Cardiac fibroblast (primary cell): ENCODE measurements around the gene SLC2A6.

Experiments used
- DNase-seq, 2 donors: peaks; one replicate each; pipeline versions ENCODE4 v3.0.0 to v3.0.0-alpha.2; 2010; ENCODE audit warnings: low read depth in 2 of 2
- H3K4me3 ChIP-seq, 2 donors: replicated peaks in 1 of 2; 1 replicate in 1 of 2; 2 replicates in 1 of 2; pipeline ENCODE4 v1.5.1; 2011; ENCODE audit warnings: low read depth in 2 of 2, low read length in 2 of 2, mild to moderate bottlenecking in 2 of 2, moderate library complexity in 1 of 2
- CTCF ChIP-seq: IDR thresholded peaks from one replicate; pipeline ENCODE4 v1.5.1; 2011; ENCODE audit warnings: low read depth, mild to moderate bottlenecking, low read length, inconsistent platforms

Gene SLC2A6

GRCh38 chr9:133443982-133444381, 34.9 kb downstream of the SLC2A6 start:
- H3K4me3 ChIP-seq = no peak overlapping the region
- DNase-seq = peak in 1 of 2 donors; percentile 28
- no peak for TF ChIP-seq CTCF

GRCh38 chr9:133443248-133443647, 35.7 kb downstream of the SLC2A6 start:
- DNase-seq = no peak
- no peak for TF ChIP-seq CTCF
- no peak overlapping the region for H3K4me3 ChIP-seq

- DNase-seq = no peak
- TF ChIP-seq CTCF = no peak
- no peak overlapping the region for H3K4me3 ChIP-seq
Measured at GRCh38 chr9:133441571-133441970, 37.3 kb downstream of the SLC2A6 start.

DNA sequence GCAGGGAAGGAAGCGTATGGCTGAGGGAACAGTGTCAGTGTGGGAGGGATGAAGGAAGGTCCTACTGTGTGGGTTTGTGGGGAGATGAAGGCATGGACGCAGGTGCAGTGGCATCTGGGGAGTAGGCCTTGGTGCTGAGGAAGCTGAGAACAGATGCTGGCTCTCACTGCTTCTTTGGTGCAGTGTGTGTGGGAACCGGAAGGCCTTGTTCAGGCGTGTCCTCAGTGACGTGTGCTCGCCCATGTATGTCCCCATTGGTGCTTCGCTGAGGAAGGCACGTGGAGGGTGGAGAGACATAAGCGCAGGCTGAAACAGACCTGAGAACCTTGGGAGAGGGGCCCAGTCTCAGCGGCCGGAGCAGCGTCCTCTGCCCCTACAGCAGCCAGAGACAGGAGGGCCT, 38.0 kb downstream of the SLC2A6 start:
- TF ChIP-seq CTCF = no peak
- no peak overlapping the region for H3K4me3 ChIP-seq
- no peak for DNase-seq

DNA sequence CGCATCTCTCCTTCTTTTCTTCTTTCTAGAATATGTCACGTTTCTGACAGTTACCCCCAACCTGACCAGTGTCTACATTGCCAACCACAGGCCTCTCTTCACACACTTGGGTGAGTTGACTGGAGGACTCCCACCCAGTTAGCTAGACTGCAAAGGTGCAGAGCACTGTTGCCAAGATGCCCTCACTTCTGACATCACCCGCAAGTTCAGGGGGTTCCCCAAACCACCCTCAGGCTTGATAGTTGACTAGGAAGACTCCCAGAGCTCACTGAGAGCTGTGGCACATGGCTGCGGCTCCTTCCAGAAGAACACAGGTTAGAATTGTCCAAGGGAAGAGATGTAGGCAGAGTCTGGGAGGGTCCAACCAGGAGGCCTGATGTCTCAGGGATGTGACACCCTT, 39.6 kb downstream of the SLC2A6 start:
- no peak overlapping the region for H3K4me3 ChIP-seq
- TF ChIP-seq CTCF = no peak
- DNase-seq = no peak

DNA sequence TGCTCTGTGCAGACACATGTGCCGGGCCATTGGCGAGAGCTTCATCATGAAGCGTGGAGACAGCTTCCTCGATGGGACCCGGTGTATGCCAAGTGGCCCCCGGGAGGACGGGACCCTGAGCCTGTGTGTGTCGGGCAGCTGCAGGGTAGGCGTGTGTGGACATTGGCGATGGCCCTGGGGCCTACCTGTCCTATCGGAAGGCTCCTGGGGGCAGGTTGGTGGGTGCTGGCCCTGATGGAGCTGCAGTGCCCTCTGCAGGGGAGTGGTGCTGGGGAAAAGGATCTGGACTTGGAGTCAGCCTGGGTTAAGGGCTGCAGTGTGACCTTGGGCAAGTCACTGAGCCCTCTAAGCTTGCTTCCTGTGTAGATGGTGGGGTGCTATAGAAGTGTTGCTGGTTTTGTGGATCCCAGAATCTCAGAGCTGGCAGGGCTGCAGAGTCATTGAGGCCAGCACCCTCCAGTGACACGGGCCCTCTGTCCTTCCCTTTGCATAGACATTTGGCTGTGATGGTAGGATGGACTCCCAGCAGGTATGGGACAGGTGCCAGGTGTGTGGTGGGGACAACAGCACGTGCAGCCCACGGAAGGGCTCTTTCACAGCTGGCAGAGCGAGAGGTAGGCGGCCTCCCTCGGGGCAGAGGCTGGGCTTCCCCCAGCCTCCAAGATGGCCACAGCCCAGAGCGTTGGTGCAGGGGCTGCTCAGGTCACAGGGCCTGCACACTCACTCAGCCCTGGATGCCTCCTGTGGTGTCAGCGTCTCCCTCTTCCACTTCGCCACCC, 41.0 kb downstream of the SLC2A6 start:
- H3K4me3 ChIP-seq = no peak overlapping the region
- peak; percentile 13 for TF ChIP-seq CTCF
- DNase-seq = no peak

- no peak for TF ChIP-seq CTCF
- H3K4me3 ChIP-seq = no peak overlapping the region
- DNase-seq = no peak
Measured at GRCh38 chr9:133436681-133437080, 42.2 kb downstream of the SLC2A6 start.
